Spleen (tissue), 11 donors: ENCODE measurements around the gene C9. TPM values are rescaled to one million over a fixed set of nuclear protein-coding genes. Genes with fewer than 3 reads are reported as not detected.
"Not testable (repeated sequence)": the region's sequence is repeated elsewhere in the genome, so short reads cannot be mapped to it uniquely, and the experiment has no call there.

Experiments
- DNase-seq: peaks from one replicate; pipeline ENCODE4 v3.0.0-alpha.2; 2020
- H3K27ac ChIP-seq, 8 donors: fragments of 200-600 bp; sonication (generic) in 7 of 8; 1 replicate in 4 of 8; 2 replicates in 4 of 8; pipeline versions ENCODE4 v1.5.0 to v1.8.0; 2016 to 2021; ENCODE audit warnings: inconsistent platforms in 4 of 8, mild to moderate bottlenecking in 4 of 8, moderate library complexity in 1 of 8
- H3K27me3 ChIP-seq, 7 donors: fragments of 200-600 bp; sonication (generic) in 6 of 7; replicated peaks in 1 of 7; 1 replicate in 4 of 7; 2 replicates in 3 of 7; pipeline versions ENCODE4 v1.5.0 to v1.8.0; 2016 to 2021; ENCODE audit warnings: inconsistent platforms in 3 of 7, mild to moderate bottlenecking in 1 of 7
- H3K36me3 ChIP-seq, 6 donors: fragments of 200-600 bp; sonication (generic) in 5 of 6; 1 replicate in 4 of 6; 2 replicates in 2 of 6; pipeline versions ENCODE4 v1.5.0 to v1.8.0; 2016 to 2021; ENCODE audit warnings: inconsistent platforms in 2 of 6
- H3K4me1 ChIP-seq, 6 donors: fragments of 200-600 bp; sonication (generic) in 5 of 6; 1 replicate in 3 of 6; 2 replicates in 3 of 6; pipeline versions ENCODE4 v1.5.0 to v1.8.0; 2016 to 2021; ENCODE audit warnings: inconsistent platforms in 3 of 6
- H3K4me3 ChIP-seq, 8 donors: fragments of 200-600 bp; sonication (generic) in 7 of 8; 1 replicate in 4 of 8; 2 replicates in 4 of 8; pipeline versions ENCODE4 v1.5.0 to v1.8.0; 2016 to 2021; ENCODE audit warnings: inconsistent platforms in 4 of 8, mild to moderate bottlenecking in 4 of 8, moderate library complexity in 2 of 8
- H3K9me3 ChIP-seq, 8 donors: fragments of 200-600 bp; sonication (generic) in 7 of 8; 1 replicate in 4 of 8; 2 replicates in 4 of 8; pipeline versions ENCODE4 v1.5.0 to v1.8.0; 2016 to 2021; ENCODE audit warnings: inconsistent platforms in 4 of 8
- POLR2A ChIP-seq, 3 donors: fragments of 450-650 bp; IDR thresholded peaks; one replicate each; pipeline ENCODE4 v1.5.1; 2017; ENCODE audit warnings: antibody characterized with exemption in 3 of 3, mild to moderate bottlenecking in 1 of 3
- POLR2AphosphoS5 ChIP-seq, 3 donors: sonication (generic); formaldehyde crosslinking; IDR thresholded peaks; one replicate each; pipeline ENCODE4 v1.5.1; 2017; ENCODE audit warnings: antibody characterized with exemption in 3 of 3
- WGBS, 5 donors: extraction: QIAGEN DNeasy Blood & Tissue Kit in 3 of 5; methylation state at CpG; one replicate each; pipeline versions ENCODE4 v1.1.5 to v1.1.7; 2013 to 2018; 5-methylcytosine and 5-hydroxymethylcytosine counted together
- intact Hi-C: fragments of 100-400 bp; cut with DNase I; formaldehyde crosslinking; loops from one replicate; pipeline ENCODE4 v1.15.0; 2023; ENCODE audit warnings: low total_unique reads
- polyA plus RNA-seq, 3 donors: library from polyadenylated mRNA; stranded (reverse); fragments of 200-250 nt; gene quantifications; one replicate each; pipeline ENCODE4 v1.2.1, GENCODE V29; 2013
- total RNA-seq, 7 donors: library from RNA; depleted of rRNA in 3 of 7; stranded (reverse); fragments of >200 nt in 3 of 7; fragmentation: NEBNext Ultra II Directional in 4 of 7; extraction: Animal tissue kit (Norgen Biotek cat#: 25700) in 4 of 7; gene quantifications; one replicate each; pipeline versions ENCODE4 v1.1.0 to v1.2.1, GENCODE V29; 2016 to 2021
- TF ChIP-seq, protein P1 (sequence below), 11 experiments: fragments of 200-600 bp in 7 of 11; fragments of 450-650 bp in 4 of 11; sonication (generic) in 4 of 11; IDR thresholded peaks in 8 of 11; conservative IDR thresholded peaks in 3 of 11; 1 replicate in 7 of 11; 2 replicates in 4 of 11; pipeline versions ENCODE4 v1.4.0 to v1.8.0; 2016 to 2021; ENCODE audit warnings: antibody characterized with exemption in 11 of 11, inconsistent platforms in 4 of 11, mild to moderate bottlenecking in 1 of 11
- donor health status: healthy with polysubstance abuse.
- donor health status: DM: no; HTN: no; CAD: no; lungs with moderate emphysema.
- donor health status: DM: no; HTN: no; CAD: no.
- donor health status: Bipolar disorder and iron deficiency.
- donor health status: healthy.
- donor health status: DM: no; HTN: no; CAD: no.
- donor health status: DM: yes; HTN: yes; CAD: no.

C9 gene
- total and polyA plus RNA-seq, 10 donors = 0.55 TPM; not detected in 9

DNA sequence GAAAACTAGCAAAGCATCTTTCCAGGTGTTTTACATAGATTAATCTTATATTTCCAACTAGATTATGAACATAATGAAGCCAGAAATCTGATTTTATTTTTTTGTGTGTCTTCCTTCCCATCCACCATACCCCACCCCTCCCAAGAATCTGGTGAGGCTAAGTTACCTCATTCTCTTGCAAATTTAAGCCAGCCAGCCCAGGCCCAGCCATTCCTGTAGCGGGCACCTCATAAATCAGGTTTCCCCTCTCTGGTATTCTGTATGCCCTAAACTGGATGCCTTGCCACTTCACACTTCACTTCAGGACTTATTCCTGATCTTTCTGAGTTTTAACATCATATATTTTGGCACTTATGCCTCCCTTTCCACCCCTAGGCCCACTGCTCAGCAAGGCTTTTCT lies 21.8 kb downstream of the C9 start:
- Histone ChIP-seq H3K27ac (no peak overlapping the region), H3K27me3 (no peaks in the 10 kb centered on the region), H3K36me3 (no peaks in the 10 kb centered on the region), H3K4me3 (no peak overlapping the region), H3K9me3 (no peaks in the 10 kb centered on the region), H3K4me1 (no peaks in the 10 kb centered on the region)
- TF ChIP-seq POLR2A (IDR thresholded peaks at IDR 0.05) = no peak
- TF ChIP-seq, protein P1, sequence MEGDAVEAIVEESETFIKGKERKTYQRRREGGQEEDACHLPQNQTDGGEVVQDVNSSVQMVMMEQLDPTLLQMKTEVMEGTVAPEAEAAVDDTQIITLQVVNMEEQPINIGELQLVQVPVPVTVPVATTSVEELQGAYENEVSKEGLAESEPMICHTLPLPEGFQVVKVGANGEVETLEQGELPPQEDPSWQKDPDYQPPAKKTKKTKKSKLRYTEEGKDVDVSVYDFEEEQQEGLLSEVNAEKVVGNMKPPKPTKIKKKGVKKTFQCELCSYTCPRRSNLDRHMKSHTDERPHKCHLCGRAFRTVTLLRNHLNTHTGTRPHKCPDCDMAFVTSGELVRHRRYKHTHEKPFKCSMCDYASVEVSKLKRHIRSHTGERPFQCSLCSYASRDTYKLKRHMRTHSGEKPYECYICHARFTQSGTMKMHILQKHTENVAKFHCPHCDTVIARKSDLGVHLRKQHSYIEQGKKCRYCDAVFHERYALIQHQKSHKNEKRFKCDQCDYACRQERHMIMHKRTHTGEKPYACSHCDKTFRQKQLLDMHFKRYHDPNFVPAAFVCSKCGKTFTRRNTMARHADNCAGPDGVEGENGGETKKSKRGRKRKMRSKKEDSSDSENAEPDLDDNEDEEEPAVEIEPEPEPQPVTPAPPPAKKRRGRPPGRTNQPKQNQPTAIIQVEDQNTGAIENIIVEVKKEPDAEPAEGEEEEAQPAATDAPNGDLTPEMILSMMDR (IDR thresholded peaks at IDR 0.05 in 8 of 11, conservative IDR thresholded peaks at IDR 0.05 in 3 of 11) = no peak
- no peak for TF ChIP-seq POLR2AphosphoS5 (IDR thresholded peaks at IDR 0.05)
- no peak for DNase-seq
- WGBS, 5 donors = 87 to 100% (median 97%) methylated on average over 1 of the region's 1 CpG
- intact Hi-C loops = no loop called here

DNA sequence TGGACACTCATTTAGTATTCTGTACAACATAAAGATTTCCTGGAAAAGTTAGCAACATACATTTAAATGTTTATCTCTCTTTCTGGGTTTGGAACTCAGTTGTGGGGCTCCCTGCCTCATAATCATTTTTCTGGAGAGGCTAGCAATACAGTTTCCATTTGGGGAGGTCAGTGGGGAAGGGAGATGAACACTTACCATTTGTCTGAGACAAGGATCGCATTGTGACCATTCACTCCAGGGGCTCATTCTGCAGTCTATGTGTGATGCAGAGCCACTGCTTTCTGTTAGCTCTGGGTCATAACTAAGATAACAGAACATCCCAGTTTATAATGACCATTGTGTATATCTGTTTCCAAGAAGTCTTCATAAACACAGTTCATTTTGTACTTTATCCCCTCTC lies 22.4 kb downstream of the C9 start:
- Histone ChIP-seq H3K4me1 (no peaks in the 10 kb centered on the region), H3K4me3 (no peak overlapping the region), H3K27ac (no peak overlapping the region), H3K27me3 (no peaks in the 10 kb centered on the region), H3K36me3 (no peaks in the 10 kb centered on the region), H3K9me3 (no peaks in the 10 kb centered on the region)
- no peak for DNase-seq
- TF ChIP-seq, protein P1 (IDR thresholded peaks at IDR 0.05 in 8 of 11, conservative IDR thresholded peaks at IDR 0.05 in 3 of 11) = no peak
- no peak for TF ChIP-seq POLR2A (IDR thresholded peaks at IDR 0.05)
- TF ChIP-seq POLR2AphosphoS5 (IDR thresholded peaks at IDR 0.05) = no peak
- intact Hi-C loops = no loop called here
- 85 to 100% (median 94%) methylated on average over 1 of the region's 1 CpG for WGBS, 5 donors

DNA sequence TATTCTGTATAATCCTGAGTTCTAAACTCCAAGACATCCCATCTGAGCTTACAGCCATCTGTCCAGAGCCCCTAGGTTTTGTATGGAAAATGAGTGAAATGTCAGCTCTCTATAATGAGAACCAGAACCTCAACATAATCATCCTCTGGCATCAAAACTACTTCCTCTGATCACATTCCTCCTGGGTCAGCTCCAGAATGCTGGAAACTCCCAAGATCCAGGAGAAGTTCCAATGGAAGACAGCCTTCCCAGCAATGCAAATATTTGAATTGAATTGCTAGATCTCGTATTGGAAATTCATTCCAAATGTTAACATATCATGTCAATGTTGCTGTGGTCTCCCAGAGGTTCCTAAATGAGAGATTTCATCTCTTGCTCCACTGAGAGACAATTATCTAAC lies 23.8 kb downstream of the C9 start:
- H3K4me3 ChIP-seq = no peak overlapping the region
- H3K36me3 ChIP-seq = no peaks in the 10 kb centered on the region
- DNase-seq = no peak
- H3K4me1 ChIP-seq = no peaks in the 10 kb centered on the region
- intact Hi-C loops = no loop called here
- TF ChIP-seq, protein P1 (IDR thresholded peaks at IDR 0.05 in 8 of 11, conservative IDR thresholded peaks at IDR 0.05 in 3 of 11) = no peak
- no peak for TF ChIP-seq POLR2A (IDR thresholded peaks at IDR 0.05)
- no peak for TF ChIP-seq POLR2AphosphoS5 (IDR thresholded peaks at IDR 0.05)
- no peaks in the 10 kb centered on the region for H3K9me3 ChIP-seq
- 40 to 77% (median 62%) methylated on average over 1 of the region's 1 CpG for WGBS, 5 donors
- H3K27ac ChIP-seq = no peak overlapping the region
- H3K27me3 ChIP-seq = no peaks in the 10 kb centered on the region

DNA sequence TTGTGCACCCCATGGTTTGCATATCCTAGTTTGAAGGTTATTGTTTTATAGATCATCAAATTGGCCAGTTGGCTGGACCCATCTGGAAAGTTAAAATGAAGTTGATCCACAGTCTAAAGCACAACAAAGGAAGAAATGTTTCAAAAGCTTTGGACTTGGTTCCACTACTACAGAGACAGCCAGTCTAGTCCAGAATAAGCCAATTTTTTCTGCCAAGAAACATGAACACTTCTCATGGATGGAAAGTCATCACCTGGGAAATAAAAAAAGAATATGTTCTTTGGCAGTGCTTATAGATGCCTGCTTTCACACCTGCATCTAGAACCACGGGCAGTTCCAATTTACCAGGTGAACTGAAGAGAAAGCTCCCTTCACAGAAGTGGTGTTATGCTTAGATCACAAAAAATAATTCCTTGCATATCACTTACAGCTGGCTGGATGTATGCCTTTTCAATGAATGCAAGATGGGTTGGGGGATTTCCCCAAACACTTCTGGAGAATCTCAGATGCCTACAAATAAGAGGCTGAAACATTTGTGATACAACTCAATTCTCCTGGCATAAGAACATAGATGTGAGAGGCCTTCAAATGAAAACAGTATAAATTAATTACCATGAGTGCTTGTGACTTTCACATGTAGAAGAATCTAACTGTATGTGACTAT lies 26.9 kb downstream of the C9 start:
- Histone ChIP-seq H3K4me1 (no peaks in the 10 kb centered on the region), H3K27ac (no peak overlapping the region), H3K4me3 (no peak overlapping the region), H3K9me3 (no peaks in the 10 kb centered on the region), H3K36me3 (no peaks in the 10 kb centered on the region), H3K27me3 (no peaks in the 10 kb centered on the region)
- WGBS, 5 donors = 79 to 93% (median 85%) methylated on average over 1 of the region's 1 CpG
- TF ChIP-seq POLR2AphosphoS5 (IDR thresholded peaks at IDR 0.05) (no peak), POLR2A (IDR thresholded peaks at IDR 0.05) (no peak)
- TF ChIP-seq, protein P1 (IDR thresholded peaks at IDR 0.05 in 8 of 11, conservative IDR thresholded peaks at IDR 0.05 in 3 of 11) = no peak
- no peak for DNase-seq
- intact Hi-C loops = no loop called here

DNA sequence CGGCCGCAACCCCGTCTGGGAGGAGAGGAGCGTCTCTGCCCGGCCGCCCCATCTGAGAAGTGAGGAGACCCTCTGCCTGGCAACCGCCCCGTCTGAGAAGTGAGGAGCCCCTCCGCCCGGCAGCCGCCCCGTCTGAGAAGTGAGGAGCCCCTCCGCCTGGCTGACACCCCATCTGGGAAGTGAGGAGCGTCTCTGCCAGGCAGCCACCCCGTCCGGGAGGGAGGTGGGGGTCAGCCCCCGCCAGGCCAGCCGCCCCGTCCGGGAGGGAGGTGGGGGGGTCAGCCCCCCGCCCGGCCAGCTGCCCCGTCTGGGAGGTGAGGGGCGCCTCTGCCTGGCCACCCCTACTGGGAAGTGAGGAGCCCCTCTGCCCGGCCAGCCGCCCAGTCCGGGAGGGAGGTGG lies 30.0 kb downstream of the C9 start:
- H3K4me3 ChIP-seq, H3K27ac ChIP-seq, H3K27me3 ChIP-seq, H3K9me3 ChIP-seq, H3K4me1 ChIP-seq, intact Hi-C loops, H3K36me3 ChIP-seq, DNase-seq: not testable (repeated sequence)
- WGBS, 5 donors = 89 to 96% (median 90%) methylated on average over 8 to 27 of the region's 27 CpGs
